PC-3 (cell line): ENCODE measurements around the gene ITGAL.

Source experiments
- CTCF ChIP-seq: fragments of 300-600 bp; sonication (generic); conservative IDR thresholded peaks from 2 replicates; pipeline ENCODE4 v1.5.1; 2017; ENCODE audit warnings: antibody characterized with exemption, low read depth, mild to moderate bottlenecking, low read length
- EZH2 ChIP-seq: fragments of 300-600 bp; sonication (generic); IDR thresholded peaks from one replicate; pipeline ENCODE4 v1.6.1; 2017; ENCODE audit warnings: antibody characterized with exemption, mild to moderate bottlenecking, low read length; ENCODE audit not compliant: unreplicated experiment
- EZH2phosphoT487 ChIP-seq: fragments of 300-600 bp; sonication (generic); IDR thresholded peaks from 2 replicates; pipeline ENCODE4 v1.6.1; 2018; ENCODE audit warnings: mild to moderate bottlenecking, antibody characterized with exemption, low read length, borderline replicate concordance

GRCh38 chr16:30561089-30561816, 88.7 kb downstream of the ITGAL start:
- TF ChIP-seq CTCF (no peak), EZH2 (no peak), EZH2phosphoT487 (no peak)
